NCI-H2227 (cell line): Measurements from ENCODE around the gene CYP27B1.
"Not testable (repeated sequence)": the region's sequence is repeated elsewhere in the genome, so short reads cannot be mapped to it uniquely, and the experiment has no call there.

Experiments used
- DNase-seq: peaks from one replicate; lab custom pipeline; 2025; ENCODE audit not compliant: unreplicated experiment; lab: John Stamatoyannopoulos, UW

The CYP27B1 gene

DNA sequence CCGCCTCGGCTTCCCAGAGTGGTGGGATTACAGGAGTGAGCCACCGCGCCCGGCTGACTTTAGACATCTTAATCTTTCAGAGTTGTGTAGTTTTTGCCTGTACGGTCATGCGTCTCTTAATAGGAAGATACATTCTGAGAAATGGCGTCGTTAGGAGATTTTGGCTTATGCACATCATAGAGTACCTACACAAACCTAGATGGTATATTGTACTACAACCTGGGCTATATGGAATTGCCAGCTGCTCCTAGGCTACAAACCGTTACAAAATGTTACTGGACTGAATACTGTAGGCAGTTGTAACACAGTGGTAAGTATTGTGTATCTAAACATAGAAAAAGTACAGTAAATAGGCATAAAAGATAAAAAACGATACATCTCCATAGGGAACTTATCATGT lies 17.0 kb upstream of the CYP27B1 start:
- DNase-seq: no peak

DNA sequence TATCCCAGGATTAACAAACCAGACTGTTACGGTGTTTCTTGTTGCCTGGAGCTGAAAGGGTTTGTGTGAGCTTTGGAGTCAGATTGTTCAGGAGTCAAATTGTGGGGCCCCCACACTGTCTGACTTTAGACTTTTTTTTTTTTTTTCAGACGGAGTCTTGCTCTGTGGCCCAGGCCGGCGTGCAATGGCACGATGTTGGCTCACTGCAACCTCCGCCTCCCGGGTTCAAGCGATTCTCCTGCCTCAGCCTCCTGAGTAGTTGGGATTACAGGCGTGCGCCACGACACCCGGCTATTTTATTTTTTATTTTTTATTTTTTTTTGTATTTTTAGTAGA lies 16.6 kb upstream of the CYP27B1 start:
- no peak for DNase-seq

DNA sequence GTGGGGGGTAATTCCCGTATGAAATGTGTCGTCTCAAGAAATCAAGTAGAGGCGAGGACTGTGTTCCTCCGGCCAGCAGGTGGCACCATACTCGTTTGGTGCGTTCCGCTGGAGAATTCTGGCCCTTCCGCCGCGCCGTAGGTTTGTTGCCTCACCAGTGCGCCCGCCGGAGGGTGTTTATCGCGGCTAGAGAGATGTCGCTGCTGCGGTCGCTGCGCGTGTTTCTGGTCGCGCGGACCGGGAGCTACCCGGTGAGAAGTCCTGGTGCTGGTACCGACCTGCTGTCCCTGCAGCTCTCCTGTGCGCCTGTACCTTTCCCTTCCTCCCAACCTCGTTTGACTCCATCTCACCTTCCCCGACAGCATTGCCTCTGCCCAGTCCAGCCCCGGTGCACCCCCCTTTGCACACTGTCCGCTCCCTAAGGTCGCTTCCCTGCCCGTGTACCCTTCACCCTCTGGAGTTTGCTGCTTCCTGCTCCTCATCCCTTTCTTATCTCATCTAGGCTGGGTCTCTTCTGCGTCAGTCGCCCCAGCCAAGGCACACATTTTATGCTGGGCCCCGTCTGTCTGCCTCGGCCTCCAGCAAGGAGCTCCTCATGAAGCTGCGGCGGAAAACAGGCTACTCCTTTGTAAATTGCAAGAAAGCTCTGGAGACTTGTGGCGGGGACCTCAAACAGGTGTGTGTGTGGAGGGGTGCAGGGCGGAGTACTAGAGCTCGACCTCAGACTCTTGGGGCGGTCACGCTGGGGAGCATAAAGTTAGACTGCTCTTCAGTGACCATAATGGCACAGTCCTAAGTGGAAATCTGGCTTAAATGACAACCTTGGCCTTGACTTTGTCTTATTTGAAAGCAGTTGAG lies 16.0 kb upstream of the CYP27B1 start, which contains the start of gene TSFM:
TSFM (plus strand) TSS at position 180 of the 858 bp plus-strand sequence; CDS start at position 195, 15 bp downstream.
- DNase-seq: peak; percentile 94

DNA sequence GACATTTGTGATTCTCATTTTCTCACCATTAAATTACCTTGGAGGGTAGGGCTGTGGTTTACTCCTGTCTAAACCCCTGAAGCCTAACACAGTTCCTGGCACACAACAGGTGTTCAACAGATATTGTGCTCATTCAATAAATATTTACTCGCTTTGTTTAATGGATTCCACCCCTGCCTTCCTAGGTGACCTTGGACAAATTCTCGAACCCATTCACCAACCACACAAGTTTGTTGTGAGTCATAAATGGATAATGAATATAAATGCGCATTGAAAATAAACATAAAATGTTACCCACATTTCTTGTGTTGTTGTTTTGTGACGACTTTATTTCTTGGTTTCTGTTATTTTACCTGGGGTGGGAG lies 15.3 kb upstream of the CYP27B1 start:
- no peak for DNase-seq

DNA sequence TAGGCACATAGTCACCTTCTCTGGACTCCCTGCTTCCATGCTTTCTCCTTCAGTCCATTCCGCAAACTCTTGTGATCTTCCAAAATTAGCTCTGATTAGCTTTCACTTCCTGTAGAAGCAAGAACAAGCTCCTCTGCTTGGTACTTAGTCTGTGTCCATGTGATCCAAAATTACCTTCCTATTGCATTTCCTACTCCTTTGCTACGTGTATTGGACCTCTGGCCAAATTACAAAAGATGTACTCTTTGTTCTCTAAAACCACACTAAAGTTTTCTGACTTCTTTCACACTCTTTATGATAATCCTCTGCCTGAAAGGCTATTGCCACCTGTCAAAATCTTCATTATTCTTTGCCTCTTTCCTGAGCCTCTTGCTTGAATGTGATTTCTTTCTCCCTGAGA lies 14.9 kb upstream of the CYP27B1 start:
- no peak for DNase-seq

DNA sequence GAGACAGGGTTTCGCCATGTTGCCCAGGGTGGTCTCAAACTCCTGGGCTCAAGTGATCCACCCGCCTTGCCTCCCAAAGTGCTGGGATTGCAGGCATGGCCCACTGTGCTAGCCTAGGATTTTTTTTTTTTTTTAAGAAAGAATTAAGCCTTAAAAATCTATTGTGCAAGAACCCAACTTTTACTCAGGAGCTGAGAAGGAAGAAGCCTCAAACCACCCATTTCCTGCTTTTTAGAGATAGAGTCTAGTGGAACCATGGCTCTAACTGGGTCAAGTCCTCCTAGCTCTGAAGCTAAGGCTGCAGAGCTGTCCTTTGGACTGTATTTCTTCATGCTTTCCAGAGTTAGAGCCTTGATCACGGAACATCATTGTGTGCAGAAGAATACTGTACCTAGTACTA lies 14.4 kb upstream of the CYP27B1 start:
- no peak for DNase-seq

DNA sequence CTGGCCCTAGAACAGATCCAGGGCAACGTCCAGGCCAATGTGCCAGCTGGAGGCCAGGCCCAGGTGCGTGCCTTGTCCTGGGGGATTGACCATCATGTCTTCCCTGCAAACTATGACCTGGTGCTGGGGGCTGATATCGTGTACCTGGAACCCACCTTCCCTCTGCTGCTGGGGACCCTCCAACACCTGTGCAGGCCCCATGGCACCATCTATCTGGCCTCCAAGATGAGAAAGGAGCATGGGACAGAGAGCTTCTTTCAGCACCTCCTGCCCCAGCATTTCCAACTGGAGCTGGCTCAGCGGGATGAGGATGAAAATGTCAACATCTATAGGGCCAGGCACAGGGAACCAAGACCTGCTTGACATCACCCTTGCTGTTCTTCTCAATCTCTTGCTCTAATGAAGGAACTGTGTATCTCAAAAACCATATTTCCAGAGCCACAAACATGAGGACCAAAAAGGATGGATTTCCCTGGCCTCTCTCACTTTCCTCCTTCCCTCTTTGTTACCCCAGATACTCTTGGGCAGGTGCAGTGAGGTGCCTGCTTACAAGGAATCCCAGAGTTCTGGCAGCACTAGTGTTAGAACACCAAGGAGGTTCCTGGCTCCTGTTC lies 13.5 kb upstream of the CYP27B1 start:
- no peak for DNase-seq

DNA sequence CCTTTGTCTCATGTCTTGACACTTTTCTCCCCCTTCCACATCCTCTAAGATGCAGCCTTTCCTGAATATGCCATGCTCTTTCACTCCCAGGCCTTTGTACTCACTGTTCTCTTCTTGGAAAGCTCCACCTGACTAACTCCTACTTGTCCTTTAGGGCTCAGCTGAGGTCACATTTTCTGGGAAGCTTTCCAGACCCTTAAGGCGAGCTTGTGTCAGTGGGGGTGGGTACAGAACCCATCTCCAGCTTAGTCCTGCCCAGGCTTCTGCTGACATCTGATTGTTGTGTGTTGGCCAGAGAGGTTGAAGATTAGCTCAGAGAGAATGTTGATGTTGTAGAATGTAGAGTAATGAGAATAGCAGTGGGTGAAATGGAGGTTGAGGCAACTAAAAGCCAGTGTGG lies 12.9 kb upstream of the CYP27B1 start:
- no peak for DNase-seq

DNA sequence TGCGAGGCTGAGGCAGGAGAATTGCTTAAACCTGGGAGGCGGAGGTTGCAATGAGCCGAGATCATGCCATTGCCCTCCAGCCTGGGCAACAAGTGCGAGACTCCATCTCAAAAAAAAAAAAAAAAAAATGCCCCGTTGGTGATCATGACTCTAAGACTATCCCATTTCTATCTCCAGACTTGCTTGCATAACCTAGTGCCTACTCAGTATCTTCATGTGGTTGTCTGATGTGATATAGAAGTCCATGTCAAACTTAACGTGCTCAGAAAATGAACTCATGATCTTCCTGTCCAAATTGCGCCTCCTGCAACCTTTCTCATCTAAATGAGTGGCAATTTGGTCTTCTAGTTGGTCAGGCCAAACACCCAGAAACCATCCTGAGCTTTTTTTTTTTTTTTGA lies 11.0 kb upstream of the CYP27B1 start:
- no peak for DNase-seq

DNA sequence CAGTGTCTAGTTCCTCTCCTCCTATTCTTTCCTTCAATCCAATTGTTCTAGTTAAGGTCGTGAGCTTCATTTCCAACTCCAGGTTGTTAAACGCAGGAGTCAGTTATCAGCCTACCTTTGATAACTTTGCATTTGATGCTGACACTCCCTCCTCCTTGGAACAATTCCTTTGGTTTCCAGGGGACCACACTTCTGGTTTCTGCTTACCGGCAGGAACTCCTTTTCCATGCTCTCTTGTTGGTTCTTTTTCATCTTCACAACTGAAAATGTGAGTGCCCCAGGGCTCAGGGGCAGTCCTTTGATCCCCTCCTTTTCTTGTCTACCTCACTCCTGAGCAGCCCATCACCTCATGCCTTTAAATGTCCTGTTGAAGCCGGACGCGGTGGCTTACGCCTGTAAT lies 10.5 kb upstream of the CYP27B1 start:
- no peak for DNase-seq

DNA sequence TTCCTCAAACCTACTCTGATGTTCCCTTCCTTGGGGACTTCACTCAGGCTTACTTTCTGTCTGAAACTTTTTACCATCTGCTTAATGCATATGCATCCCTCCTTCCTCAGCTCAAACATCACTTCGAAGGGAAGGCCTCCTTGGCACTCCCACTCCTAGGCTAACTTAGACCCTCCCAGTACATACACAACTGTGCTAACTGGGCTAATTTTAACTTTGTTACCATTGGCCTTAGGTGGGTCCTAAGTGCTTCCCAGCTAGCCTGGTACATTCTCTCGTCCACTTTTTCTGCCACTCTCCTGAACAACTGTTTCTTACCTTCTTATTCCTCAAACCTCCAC lies 9.3 kb upstream of the CYP27B1 start:
- no peak for DNase-seq

DNA sequence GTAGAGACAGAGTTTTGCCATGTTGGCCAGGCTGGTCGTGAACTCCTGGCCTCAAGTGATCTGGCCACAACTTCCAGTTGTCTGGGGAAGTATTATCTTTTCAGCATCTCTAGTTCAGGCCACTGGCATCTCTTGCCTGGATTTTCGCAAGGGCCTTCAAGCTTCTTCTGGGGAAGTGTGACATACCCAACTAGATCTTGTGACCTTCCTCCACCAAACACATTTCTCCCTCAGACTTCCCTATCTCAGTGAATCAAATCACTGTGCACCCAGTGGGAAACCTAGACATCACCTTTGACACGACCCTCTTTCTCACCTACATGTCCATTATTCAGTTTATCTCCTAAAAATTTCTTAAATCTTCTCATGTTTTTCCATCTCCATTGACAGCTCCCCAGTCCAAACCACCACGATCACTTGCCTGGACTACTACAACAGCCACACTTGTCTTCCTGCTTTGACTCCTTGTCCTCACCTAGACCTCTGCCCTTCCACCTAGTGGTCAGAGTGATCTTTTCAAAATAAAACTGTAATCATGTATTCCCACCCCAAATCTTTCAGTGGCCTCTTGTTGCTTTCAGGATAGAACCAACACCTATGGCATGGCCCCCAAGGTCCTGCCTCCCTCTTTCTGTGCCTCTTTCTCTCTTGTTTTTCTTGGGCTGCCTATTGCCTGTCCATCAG lies 8.8 kb upstream of the CYP27B1 start:
- DNase-seq: no peak

DNA sequence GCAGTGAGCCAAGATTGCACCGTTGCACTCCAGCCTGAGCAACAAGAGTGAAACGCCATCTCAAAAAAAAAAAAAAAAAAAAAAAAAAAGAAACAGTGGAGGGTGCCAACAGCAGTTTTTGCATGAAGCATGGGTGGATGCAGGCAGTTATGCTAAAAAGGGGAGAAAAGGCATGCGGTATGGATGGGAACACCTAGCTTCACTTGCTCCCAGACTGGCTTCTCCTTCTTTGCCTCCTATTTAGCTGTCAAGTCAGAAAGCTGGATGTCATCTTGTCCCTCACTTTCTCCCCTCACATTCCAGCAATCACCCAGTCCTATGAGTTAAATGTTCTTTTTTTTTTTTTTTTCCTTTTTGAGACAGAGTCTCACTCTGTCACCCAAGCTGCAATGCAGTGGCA lies 8.2 kb upstream of the CYP27B1 start:
- no peak for DNase-seq

DNA sequence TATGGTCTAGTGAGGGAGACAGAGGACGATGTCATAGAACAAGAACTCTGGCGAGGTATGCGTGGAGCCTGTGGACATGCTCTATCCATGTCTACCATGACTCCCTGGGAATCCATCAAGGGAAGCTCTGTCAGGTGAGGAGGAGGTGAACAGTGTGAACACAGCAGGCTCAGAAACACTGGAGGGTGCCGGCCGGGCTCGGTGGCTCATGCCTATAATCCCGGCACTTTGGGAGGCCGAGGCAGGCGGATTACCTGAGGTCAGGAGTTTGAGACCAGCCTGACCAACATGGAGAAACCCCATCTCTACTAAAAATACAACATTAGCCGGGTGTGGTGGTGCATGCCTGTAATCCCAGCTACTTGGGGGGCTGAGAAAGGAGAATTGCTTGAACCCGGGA lies 7.8 kb upstream of the CYP27B1 start:
- DNase-seq: not testable (repeated sequence)

DNA sequence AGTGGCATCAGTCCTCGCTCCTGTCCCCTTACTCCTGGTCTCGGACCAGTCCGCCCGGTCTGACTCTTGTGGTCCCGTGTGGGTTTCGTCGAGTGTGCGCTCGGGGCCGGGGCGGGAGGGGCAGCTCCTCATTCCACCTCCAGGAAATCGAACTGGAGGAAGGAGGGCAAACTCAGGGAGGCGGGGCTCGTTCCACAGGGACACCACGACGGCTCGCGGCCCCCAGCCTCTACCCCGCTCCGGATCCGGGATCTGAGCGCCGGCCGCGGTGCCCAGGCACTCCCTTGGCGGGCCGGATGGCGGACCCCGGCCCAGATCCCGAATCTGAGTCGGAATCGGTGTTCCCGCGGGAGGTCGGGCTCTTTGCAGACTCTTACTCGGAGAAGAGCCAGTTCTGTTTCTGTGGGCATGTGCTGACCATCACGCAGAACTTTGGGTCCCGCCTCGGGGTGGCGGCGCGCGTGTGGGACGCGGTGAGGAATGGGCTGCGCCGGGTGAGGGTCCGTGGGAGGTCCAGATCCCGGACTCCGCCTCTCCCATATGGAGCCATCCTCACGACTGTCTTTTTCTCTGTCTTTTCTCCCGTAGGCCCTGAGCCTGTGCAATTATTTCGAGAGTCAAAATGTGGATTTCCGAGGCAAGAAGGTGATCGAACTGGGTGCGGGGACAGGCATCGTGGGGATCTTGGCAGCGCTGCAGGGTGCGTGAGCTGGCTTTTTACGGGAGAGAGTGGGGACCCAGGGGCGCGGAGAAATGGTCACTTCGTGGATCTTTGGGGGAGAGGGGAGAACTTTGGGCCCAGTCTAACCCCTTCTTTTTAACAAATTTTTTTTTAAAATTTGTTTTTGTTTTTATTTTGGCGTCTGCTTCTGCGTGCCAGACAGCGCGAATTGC lies 5.8 kb upstream of the CYP27B1 start, which contains the start of gene EEF1AKMT3:
EEF1AKMT3 (plus strand) TSS at position 186 of the 894 bp plus-strand sequence; CDS start at position 297, 111 bp downstream.
- peak; percentile 64 for DNase-seq

DNA sequence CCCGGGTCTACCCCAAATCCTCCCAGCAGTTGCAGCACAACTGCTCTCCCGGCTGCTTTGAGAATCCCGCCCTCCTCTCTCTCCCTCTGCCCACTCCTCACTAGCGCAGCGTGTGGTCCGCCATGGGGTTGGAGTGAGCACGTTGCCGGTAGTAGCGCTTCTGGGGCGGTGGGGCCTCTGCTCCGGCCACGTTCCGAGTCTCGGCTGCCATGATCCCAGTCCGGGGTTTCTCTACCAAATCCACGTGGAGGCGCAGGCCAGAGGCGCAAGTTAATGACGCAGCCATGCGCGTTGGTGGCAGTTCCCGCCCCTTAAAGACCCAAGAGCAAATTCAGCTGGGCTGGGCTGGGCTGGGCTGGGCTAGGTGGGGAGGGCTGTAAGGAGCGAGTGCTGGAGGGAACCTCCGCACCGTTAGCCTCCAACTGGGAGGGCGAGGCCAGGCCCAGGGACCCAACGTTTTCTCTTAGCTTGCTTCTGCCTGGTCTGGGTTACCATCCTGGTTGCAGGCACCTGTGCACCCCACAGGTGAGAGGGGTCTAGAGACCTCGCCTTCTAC lies 5.1 kb upstream of the CYP27B1 start, which contains the start of gene METTL1:
METTL1 (minus strand) TSS at position 233 of the 556 bp plus-strand sequence; CDS start at position 211, 22 bp downstream.
- peak; percentile 94 for DNase-seq

DNA sequence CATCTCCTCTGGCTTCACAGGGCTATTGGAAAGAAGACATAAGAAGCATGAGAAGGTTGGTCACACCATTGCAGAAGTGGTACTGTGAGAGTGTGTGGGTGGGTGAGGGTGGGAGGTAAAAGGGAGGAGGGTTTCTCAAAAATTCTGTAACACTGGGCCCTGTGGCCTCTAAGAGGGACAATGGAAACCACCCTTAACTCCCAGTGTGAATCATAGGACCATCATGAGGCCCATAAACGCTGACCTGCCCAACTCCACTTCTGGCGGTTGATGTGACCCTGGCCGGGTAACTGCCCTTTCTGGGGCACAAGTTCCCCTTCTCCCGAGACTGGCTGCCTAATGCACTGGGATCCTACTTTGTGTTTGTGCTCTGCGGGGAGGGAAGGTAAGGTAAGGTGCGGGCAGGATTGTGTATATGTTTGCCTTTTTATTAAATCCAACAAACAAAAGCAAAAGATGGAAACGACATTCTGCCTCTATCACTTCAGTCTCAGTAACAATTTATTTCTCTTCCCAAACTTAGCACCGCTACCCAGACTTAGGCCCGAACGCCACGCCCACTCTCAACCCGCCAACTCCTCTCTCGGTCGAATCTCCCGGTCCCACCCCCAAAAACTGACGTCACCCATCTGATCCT lies 4.5 kb upstream of the CYP27B1 start:
- DNase-seq: peak; percentile 88

DNA sequence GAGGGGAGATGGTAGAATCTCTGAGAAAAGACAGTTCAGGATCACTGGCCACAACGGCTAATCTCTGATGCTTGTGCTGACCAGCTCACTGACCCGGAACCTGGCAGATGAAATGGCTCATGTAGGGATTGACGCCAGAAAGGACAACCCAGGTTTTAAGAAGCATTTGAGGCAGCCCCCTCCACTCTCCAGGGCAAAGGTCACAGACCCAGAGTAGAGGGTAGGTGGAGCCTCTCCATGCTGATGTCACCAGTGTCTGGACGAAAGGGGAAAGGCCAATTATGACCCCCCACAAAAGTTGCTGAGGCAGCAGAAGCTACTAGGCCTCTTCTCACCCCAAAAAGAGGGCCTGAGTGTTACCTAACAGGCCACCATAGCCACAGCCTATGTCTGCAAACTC lies 3.9 kb upstream of the CYP27B1 start:
- no peak for DNase-seq

DNA sequence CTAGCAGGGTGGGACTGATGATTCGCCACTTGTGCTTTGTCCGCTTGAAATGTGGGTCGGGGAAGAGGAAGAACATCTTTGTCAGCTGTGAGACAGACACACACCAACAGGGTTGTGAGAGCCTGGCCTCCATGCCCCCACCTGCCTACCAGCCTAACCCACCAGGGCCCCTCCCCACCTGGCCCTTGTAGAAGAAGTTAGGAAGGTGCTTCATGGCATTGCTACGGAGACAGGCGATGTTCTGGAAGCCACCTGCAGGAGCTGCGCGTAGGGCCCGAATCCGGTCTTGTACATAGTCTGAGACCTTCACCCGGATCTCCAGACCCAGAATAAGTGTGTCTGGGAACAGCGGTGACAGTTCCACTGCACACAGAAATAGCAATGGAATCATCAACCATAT lies 2.7 kb upstream of the CYP27B1 start:
- no peak for DNase-seq

DNA sequence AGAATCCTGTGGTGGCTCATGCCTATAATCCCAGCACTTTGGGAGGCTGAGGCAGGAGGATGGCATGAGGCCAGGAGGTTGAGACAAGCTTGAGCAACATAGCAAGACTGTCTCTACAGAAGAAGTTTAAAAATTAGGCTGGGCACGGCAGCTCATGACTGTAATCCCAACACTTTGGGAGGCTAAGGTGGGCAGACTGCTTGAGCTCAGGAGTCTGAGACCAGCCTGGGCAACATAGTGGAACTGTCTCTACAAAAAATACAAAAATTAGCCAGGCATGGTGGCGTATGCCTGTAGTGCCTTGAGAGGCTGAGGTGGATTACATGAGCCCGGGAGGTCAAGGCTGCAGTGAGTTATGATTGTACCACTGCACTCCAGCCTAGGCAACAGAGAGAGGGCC lies 998 bp upstream of the CYP27B1 start:
- DNase-seq: no peak
